Renal cortex interstitium (tissue), 15 donors: ENCODE data around the gene MAGEE1. TPM values are rescaled to one million over a fixed set of nuclear protein-coding genes. Genes with fewer than 3 reads are reported as not detected.

Experiments
- DNase-seq, 11 donors: peaks; one replicate each; pipeline ENCODE4 v3.0.0-alpha.2; 2013; ENCODE audit warnings: low read depth in 9 of 11, low spot score in 4 of 11; ENCODE audit errors: extremely low read depth in 1 of 11
- long read RNA-seq, 16 experiments: transcript quantifications; one replicate each; lab custom pipeline, GENCODE V29; 2026
- polyA plus RNA-seq, 3 donors: library from polyadenylated mRNA; unstranded; fragments of 120-200 nt; gene quantifications; one replicate each; pipeline ENCODE4 v1.2.1, GENCODE V29; 2013; ENCODE audit not compliant: insufficient read length in 3 of 3

MAGEE1 gene
- polyA plus RNA-seq, result 1 to 10 TPM; 5.6 to 6.8 (median 5.7) TPM
- long read RNA-seq, donor 1, partial matches to known transcripts, result 0 of 4 reads
- long read RNA-seq, donor 1, other reads (novel, unspliced or antisense), result 0 of 4 reads
- long read RNA-seq, donor 2, partial matches to known transcripts, result 0 of 4 reads
- long read RNA-seq, donor 2, other reads (novel, unspliced or antisense), result 0 of 4 reads
- long read RNA-seq, donor 3, transcript MAGEE1-201 (1 exons, 3,630 nt), result major isoform, 10 of 10 reads
- long read RNA-seq, donor 3, partial matches to known transcripts, result 0 of 10 reads
- long read RNA-seq, donor 3, other reads (novel, unspliced or antisense), result 0 of 10 reads
- long read RNA-seq, donor 4, partial matches to known transcripts, result 0 of 3 reads
- long read RNA-seq, donor 4, other reads (novel, unspliced or antisense), result 0 of 3 reads
- long read RNA-seq, donor 5, transcript MAGEE1-201 (1 exons, 3,630 nt), result major isoform, 8 of 8 reads
- long read RNA-seq, donor 5, partial matches to known transcripts, result 0 of 8 reads
- long read RNA-seq, donor 5, other reads (novel, unspliced or antisense), result 0 of 8 reads
- long read RNA-seq, donor 6, transcript MAGEE1-201 (1 exons, 3,630 nt), result major isoform, 16 of 16 reads
- long read RNA-seq, donor 6, partial matches to known transcripts, result 0 of 16 reads
- long read RNA-seq, donor 6, other reads (novel, unspliced or antisense), result 0 of 16 reads
- long read RNA-seq, donor 7, transcript MAGEE1-201 (1 exons, 3,630 nt), result major isoform, 6 of 6 reads
- long read RNA-seq, donor 7, partial matches to known transcripts, result 0 of 6 reads
- long read RNA-seq, donor 7, other reads (novel, unspliced or antisense), result 0 of 6 reads
- long read RNA-seq, donor 8, transcript MAGEE1-201 (1 exons, 3,630 nt), result major isoform, 13 of 13 reads
- long read RNA-seq, donor 8, partial matches to known transcripts, result 0 of 13 reads
- long read RNA-seq, donor 8, other reads (novel, unspliced or antisense), result 0 of 13 reads
- long read RNA-seq, donor 9, partial matches to known transcripts, result 0 of 4 reads
- long read RNA-seq, donor 9, other reads (novel, unspliced or antisense), result 0 of 4 reads
- long read RNA-seq, donor 10, transcript MAGEE1-201 (1 exons, 3,630 nt), result major isoform, 11 of 11 reads
- long read RNA-seq, donor 10, partial matches to known transcripts, result 0 of 11 reads
- long read RNA-seq, donor 10, other reads (novel, unspliced or antisense), result 0 of 11 reads
- long read RNA-seq, donor 11, partial matches to known transcripts, result 0 of 2 reads
- long read RNA-seq, donor 11, other reads (novel, unspliced or antisense), result 0 of 2 reads
- long read RNA-seq, donor 12, partial matches to known transcripts, result 0 of 3 reads
- long read RNA-seq, donor 12, other reads (novel, unspliced or antisense), result 0 of 3 reads
- long read RNA-seq, donor 13, transcript MAGEE1-201 (1 exons, 3,630 nt), result major isoform, 10 of 15 reads
- long read RNA-seq, donor 13, partial matches to known transcripts, result 5 of 15 reads
- long read RNA-seq, donor 13, other reads (novel, unspliced or antisense), result 0 of 15 reads
- long read RNA-seq, donor 14, transcript MAGEE1-201 (1 exons, 3,630 nt), result major isoform, 6 of 6 reads
- long read RNA-seq, donor 14, partial matches to known transcripts, result 0 of 6 reads
- long read RNA-seq, donor 14, other reads (novel, unspliced or antisense), result 0 of 6 reads
- long read RNA-seq, donor 15, partial matches to known transcripts, result 0 of 3 reads
- long read RNA-seq, donor 15, other reads (novel, unspliced or antisense), result 0 of 3 reads
- long read RNA-seq, donor 16, transcript MAGEE1-201 (1 exons, 3,630 nt), result major isoform, 21 of 21 reads
- long read RNA-seq, donor 16, partial matches to known transcripts, result 0 of 21 reads
- long read RNA-seq, donor 16, other reads (novel, unspliced or antisense), result 0 of 21 reads

DNA sequence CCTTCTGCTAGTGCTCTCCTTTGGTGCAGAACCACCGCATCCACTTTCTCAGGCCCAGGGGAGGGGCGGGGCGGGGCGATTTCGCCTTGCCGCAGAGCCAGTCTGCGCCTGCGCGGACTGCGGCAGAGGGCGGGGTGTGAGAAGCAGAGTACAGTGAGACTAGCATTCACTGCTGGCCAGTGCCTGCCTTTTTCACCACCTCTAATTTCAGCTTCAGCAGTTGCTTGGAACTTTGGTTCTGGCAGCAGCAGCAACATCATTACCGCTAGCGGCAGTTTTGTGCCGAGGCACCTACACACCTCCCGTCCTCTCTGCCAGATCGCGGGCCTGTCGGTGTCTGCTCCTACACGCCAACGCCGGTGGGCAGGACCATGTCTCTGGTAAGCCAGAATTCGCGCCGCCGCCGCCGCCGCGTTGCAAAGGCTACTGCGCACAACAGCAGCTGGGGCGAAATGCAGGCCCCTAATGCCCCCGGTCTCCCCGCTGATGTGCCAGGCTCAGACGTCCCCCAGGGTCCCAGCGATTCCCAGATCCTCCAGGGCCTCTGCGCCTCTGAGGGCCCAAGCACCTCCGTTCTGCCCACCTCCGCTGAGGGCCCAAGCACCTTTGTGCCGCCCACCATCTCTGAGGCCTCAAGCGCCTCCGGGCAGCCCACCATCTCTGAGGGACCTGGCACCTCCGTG is at the start of gene MAGEE1:
Gene MAGEE1 (plus strand): TSS at position 151 of the 683 bp plus-strand sequence. CDS start 221 bp downstream, at position 372.
- peak; percentile 24 to 75 (median 57) for DNase-seq

DNA sequence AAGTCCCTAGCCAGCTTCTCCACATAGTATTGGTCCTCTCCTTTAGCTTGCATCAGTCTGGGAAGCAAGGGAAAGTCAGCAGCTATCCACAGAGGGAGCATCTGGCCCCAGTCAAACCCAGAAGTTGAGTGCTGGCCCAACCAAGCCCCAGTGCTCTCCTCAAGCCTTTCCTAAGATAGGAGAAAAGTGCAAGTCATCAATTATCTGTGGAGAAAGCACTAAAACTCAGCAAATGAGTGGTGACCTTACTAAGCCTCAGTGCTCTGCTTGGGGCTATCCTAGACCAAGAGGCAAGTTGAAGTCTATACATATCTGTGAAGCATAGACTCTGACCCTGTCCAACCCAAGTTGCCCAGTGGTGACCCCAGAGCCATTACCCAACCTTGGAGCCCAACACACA is 28.5 kb upstream of the MAGEE1 start:
- no peak for DNase-seq

DNA sequence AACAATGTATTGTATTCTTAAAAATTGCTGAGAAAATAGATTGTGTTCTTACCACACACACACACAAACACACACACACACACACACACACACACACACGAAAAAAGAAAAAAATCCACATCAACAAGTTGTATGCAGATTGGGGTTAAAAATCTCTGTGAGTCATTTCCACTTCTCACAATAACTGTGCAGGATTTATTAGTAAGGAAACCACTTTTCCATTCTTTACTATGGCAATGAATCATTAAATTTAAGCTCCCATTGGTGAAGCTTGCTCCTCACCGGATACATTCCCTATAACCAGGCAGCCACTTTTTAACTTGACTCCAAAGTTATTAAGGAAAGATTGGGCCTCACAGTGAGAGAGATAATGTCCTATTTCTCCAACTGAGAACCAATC is 19.7 kb upstream of the MAGEE1 start:
- no peak for DNase-seq

GRCh38 chrX:76420237-76420636 is 7.3 kb upstream of the MAGEE1 start:
- no peak for DNase-seq

DNA sequence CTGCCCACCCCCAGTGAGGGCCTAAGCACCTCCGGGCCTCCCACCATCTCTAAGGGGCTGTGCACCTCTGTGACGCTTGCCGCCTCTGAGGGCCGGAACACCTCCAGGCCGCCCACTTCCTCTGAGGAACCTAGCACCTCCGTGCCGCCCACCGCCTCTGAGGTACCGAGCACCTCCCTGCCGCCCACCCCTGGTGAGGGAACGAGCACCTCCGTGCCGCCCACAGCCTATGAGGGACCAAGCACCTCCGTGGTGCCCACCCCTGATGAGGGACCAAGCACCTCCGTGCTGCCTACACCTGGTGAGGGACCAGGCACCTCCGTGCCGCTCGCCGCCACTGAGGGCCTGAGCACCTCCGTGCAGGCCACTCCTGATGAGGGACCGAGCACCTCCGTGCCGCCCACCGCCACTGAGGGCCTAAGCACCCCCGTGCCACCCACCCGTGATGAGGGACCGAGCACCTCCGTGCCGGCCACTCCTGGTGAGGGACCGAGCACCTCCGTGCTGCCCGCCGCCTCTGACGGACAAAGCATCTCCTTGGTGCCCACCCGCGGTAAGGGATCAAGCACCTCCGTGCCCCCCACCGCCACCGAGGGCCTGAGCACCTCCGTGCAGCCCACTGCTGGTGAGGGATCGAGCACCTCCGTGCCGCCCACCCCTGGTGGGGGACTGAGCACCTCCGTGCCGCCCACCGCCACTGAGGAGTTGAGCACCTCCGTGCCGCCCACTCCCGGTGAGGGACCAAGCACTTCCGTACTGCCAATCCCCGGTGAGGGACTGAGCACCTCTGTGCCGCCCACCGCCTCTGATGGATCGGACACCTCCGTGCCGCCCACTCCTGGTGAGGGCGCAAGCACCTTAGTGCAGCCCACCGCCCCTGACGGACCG is 977 bp downstream of the MAGEE1 start:
- peak in 3 of 11 donors; percentile 1 to 7 (median 2) for DNase-seq

GRCh38 chrX:76433219-76433618 is 5.7 kb downstream of the MAGEE1 start:
- DNase-seq, result no peak

DNA sequence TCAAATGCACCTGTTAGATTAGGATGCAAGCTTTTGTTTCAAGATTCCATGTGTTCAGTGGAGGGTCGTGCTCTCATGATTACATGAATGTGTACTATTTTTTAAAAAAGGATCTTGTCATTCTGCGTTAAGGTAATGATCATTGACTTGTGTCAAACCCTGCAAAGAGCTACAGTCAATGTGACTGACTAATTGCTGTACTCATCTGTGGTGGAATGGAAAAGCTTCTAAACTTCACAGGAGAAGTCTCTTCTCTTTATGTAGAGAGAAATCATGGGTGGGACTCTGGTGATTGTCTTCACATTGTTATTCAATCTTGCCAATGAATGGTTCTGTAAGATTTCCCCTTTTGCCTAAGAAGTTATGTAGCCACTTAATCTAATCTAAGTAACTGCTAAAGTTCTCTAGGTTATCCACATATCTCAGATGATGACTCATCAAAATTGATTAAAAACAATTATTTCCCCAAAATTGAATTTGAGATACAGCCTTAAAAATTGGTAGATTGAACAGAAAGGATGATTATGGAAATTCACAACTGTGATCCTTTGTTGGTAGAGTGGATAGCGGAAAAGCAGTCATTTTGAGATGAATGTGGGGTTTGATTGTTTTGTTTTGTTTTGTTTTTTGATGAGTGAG is 6.7 kb downstream of the MAGEE1 start:
- no peak for DNase-seq

- DNase-seq, result no peak
These were observed 11.7 kb downstream of the MAGEE1 start for GRCh38 chrX:76439188-76439587.

- no peak for DNase-seq
These were observed 26.4 kb downstream of the MAGEE1 start for GRCh38 chrX:76453737-76454406.

GRCh38 chrX:76454456-76454927 is 27.0 kb downstream of the MAGEE1 start:
- DNase-seq, result peak in 4 of 11 donors; percentile 1 to 12 (median 6)

DNA sequence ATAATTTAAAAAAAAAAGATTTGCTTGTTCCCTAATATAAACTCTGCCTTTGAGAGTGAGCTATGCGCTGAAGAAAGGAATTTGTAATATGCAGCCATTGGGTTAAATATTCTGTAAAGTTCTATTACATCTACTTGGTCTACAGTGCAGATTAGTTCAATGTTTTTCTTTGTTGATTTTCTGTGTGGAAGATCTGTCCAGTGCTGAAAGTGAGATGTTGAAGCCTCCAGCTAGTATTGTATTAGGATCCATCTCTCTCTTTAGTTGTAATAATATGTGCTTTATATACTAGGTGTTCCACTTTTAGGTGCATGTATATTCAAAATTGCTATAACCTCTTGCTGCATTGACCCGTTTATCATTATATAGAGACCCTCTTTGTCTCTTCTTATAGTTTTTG is 49.8 kb downstream of the MAGEE1 start:
- no peak for DNase-seq
